ENCODE data around the gene SUPT20H. TPM values are rescaled to one million over a fixed set of nuclear protein-coding genes. Genes with fewer than 3 reads are reported as not detected.

SUPT20H gene
- total and polyA plus RNA-seq, 2 experiments from 2014 or later: 47.5 to 58.3 TPM

- Histone ChIP-seq H3K4me1 (ENCODE audit: insufficient read depth) (no peaks in the 10 kb centered on the region), H3K36me3 (replicated peaks; ENCODE audit: insufficient read depth, low read depth) (no peaks in the 10 kb centered on the region), H3K79me2 (no peaks in the 10 kb centered on the region), H4K20me1 (ENCODE audit: insufficient read depth, poor library complexity, severe bottlenecking) (no peaks in the 10 kb centered on the region), H3K4me2 (no peak overlapping the region), H3K9me3 (ENCODE audit: low read depth) (no peaks in the 10 kb centered on the region), H3K27me3 (no peaks in the 10 kb centered on the region), H3K27ac (no peak overlapping the region), H3K9me2 (replicated peaks; ENCODE audit: insufficient read depth) (no peaks in the 10 kb centered on the region), H2AFZ (no peak overlapping the region), H3K4me3 (no peak overlapping the region)
- DNase-seq (ENCODE audit: low spot score): peak; percentile 55
- TF ChIP-seq EZH2 (IDR thresholded peaks at IDR 0.05; ENCODE audit: borderline replicate concordance): no peak
- TF ChIP-seq CTCF (IDR thresholded peaks at IDR 0.05; ENCODE audit: poor library complexity): peak; percentile 68
- 36% methylated on average over 6 of the region's 6 CpGs for WGBS (ENCODE audit: low lambda C conversion rate, missing lambda C conversion rate)
These were observed 78.2 kb downstream of the SUPT20H start for GRCh38 chr13:36981156-36981743.

- H3K9me3 ChIP-seq (ENCODE audit: low read depth): no peaks in the 10 kb centered on the region
- H3K79me2 ChIP-seq: no peaks in the 10 kb centered on the region
- H3K9me2 ChIP-seq (replicated peaks; ENCODE audit: insufficient read depth): no peaks in the 10 kb centered on the region
- TF ChIP-seq EZH2 (IDR thresholded peaks at IDR 0.05; ENCODE audit: borderline replicate concordance) (no peak), CTCF (IDR thresholded peaks at IDR 0.05; ENCODE audit: poor library complexity) (no peak), EZH2phosphoT487 (IDR thresholded peaks at IDR 0.05; ENCODE audit: low read depth, severe bottlenecking, unreplicated experiment) (no peak)
- H3K4me1 ChIP-seq (ENCODE audit: insufficient read depth): no peaks in the 10 kb centered on the region
- H3K36me3 ChIP-seq (replicated peaks; ENCODE audit: insufficient read depth, low read depth): no peaks in the 10 kb centered on the region
- H3K27ac ChIP-seq: no peak overlapping the region
- H3K4me2 ChIP-seq: no peak overlapping the region
- H3K27me3 ChIP-seq: no peaks in the 10 kb centered on the region
- H2AFZ ChIP-seq: no peak overlapping the region
- no peak for DNase-seq (ENCODE audit: low spot score)
- no peaks in the 10 kb centered on the region for H4K20me1 ChIP-seq (ENCODE audit: insufficient read depth, poor library complexity, severe bottlenecking)
- no peak overlapping the region for H3K4me3 ChIP-seq
- 86% methylated on average over 7 of the region's 7 CpGs for WGBS (ENCODE audit: low lambda C conversion rate, missing lambda C conversion rate)
These were observed 80.0 kb downstream of the SUPT20H start for GRCh38 chr13:36979361-36980050.

- H3K4me2 ChIP-seq: no peak overlapping the region
- peaks cover 4% of the 10 kb centered on the region for H3K9me2 ChIP-seq (replicated peaks; ENCODE audit: insufficient read depth)
- H3K27me3 ChIP-seq: no peaks in the 10 kb centered on the region
- 90% methylated on average over 1 of the region's 1 CpG for WGBS (ENCODE audit: low lambda C conversion rate, missing lambda C conversion rate)
- no peaks in the 10 kb centered on the region for H4K20me1 ChIP-seq (ENCODE audit: insufficient read depth, poor library complexity, severe bottlenecking)
- H3K4me1 ChIP-seq (ENCODE audit: insufficient read depth): no peaks in the 10 kb centered on the region
- H3K36me3 ChIP-seq (replicated peaks; ENCODE audit: insufficient read depth, low read depth): no peaks in the 10 kb centered on the region
- no peak for DNase-seq (ENCODE audit: low spot score)
- TF ChIP-seq EZH2 (IDR thresholded peaks at IDR 0.05; ENCODE audit: borderline replicate concordance): no peak
- no peak for TF ChIP-seq EZH2phosphoT487 (IDR thresholded peaks at IDR 0.05; ENCODE audit: low read depth, severe bottlenecking, unreplicated experiment)
- TF ChIP-seq CTCF (IDR thresholded peaks at IDR 0.05; ENCODE audit: poor library complexity): no peak
- H3K9me3 ChIP-seq (ENCODE audit: low read depth): peaks cover 6% of the 10 kb centered on the region
- H3K4me3 ChIP-seq: no peak overlapping the region
- no peaks in the 10 kb centered on the region for H3K79me2 ChIP-seq
- no peak overlapping the region for H3K27ac ChIP-seq
- H2AFZ ChIP-seq: no peak overlapping the region
These were observed 84.3 kb downstream of the SUPT20H start for GRCh38 chr13:36975172-36975571.
